OCI-M2 (cell line): Measurements from ENCODE around the gene FCHSD2.
"Not testable (repeated sequence)": the region's sequence is repeated elsewhere in the genome, so short reads cannot be mapped to it uniquely, and the experiment has no call there.

Experiments used
- DNase-seq: peaks from one replicate; lab custom pipeline; 2025; ENCODE audit not compliant: unreplicated experiment; lab: John Stamatoyannopoulos, UW

FCHSD2 gene

GRCh38 chr11:72940417-72940816 is 201.7 kb downstream of the FCHSD2 start:
- no peak for DNase-seq

- DNase-seq = no peak
Measured at GRCh38 chr11:72939031-72939430, 203.1 kb downstream of the FCHSD2 start.

DNA sequence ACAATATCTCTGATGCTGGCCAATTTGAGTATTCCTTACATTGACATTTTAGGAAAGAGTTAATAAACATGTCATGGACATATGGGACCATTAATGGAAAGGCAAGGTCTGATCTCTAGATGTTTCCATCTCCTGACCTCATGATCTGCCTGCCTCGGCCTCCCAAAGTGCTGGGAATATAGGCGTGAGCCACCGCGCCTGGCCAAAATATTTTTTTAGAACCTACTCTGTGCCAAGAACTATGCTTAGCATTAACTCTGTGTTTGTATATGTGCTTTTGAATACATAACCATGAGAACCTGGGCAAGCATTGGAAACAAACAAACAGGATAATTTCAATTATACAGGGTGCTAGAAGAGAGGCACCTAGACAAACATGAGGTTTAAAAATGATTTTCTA is 204.7 kb downstream of the FCHSD2 start:
- DNase-seq = no peak

DNA sequence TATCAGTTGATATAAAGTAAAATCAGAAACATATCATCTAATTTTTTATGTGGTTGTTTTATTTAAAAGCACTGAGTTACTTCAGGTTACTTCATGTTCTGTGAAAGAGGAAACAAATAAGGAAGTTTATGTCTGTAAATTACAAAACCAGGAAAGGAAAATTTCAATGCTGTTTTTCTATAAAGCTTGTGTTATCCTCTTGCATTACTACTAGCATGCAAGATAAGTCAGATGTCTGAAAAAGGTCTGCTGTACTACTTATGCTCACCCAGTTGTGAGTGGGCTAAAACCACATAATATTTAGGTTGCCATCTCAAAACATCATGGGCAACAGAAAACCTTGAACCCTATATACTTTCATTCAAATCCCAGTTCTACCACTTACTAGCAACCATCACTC is 206.4 kb downstream of the FCHSD2 start:
- DNase-seq = no peak

- no peak for DNase-seq
Measured at GRCh38 chr11:72932132-72932570, 210.0 kb downstream of the FCHSD2 start.

DNA sequence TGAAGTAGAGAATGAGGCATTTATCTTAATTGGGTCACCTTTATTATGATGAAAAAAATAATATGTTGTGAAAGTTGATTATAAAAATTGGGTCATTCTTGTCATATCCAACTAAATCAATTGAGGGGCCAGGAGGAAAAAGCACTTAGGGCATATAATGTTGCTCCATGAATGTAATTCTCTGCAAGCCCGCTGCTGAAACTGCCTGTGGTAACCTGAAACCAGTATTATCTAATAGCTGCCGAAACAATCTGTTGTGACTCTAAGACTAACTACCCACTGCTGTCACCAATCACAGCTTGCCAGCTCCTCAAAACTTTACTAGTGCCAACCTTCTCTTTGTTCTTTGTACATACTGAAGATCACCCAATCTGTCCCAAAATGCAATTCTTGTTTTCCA is 212.1 kb downstream of the FCHSD2 start:
- DNase-seq = no peak

DNA sequence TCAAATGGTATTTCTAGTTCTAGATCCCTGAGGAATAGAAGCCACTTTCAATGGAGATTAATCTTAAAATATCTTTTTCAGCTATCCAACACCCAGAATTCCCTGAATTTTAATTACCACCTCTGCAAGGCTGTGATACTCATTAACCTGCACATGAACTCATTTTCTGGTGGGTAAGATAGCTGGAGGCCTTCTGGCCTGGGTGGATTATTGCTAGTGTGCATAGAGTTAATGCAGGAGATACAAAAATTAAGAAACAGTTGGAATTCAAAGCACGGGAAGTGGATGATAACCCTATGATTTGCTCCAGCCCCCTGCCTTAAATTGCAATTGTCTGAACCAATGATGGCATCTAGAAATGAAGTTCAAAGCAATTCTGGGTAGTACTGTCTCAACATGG is 212.9 kb downstream of the FCHSD2 start:
- no peak for DNase-seq

DNA sequence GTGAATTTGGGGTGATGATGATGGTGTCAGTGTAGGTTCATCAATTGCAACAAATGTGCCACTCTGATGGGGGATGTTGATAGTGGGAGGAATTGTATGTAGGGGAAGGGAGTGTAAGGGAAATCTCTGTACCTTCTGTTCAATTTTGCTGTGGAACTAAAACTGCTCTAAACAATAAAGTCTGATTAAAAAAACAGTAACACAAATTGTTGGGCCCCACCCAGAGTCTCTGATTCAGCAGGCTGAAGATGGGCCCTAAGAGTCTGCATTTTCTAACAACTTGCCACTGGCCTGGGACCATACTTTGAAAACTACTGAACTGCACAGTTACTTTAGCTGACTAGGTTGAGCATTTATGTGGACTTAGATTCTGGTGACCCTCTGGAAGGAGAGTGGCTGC is 214.7 kb downstream of the FCHSD2 start:
- no peak for DNase-seq

DNA sequence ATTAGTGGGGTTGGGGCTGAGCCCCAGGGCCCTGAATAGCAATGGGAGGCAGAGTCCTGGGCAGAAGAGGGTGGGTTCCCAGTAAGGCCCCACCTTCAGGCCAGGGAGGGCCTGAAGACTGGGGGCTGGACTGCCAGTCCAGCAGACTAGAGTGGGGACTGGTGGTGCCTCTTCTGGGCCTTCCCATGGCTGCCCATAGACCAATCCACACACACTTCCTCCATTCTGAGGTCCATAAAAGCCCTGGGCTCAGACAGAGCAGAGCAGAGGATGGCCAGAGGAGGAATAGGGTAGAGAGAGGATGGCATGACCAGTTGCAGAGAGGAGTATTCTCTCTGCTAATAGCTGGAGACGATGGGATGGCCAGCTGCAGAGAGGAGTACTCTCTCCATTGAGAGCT is 216.0 kb downstream of the FCHSD2 start:
- DNase-seq = no peak

GRCh38 chr11:72925656-72926055 is 216.5 kb downstream of the FCHSD2 start:
- no peak for DNase-seq

- DNase-seq = no peak
Measured at GRCh38 chr11:72924568-72925190, 217.4 kb downstream of the FCHSD2 start.

DNA sequence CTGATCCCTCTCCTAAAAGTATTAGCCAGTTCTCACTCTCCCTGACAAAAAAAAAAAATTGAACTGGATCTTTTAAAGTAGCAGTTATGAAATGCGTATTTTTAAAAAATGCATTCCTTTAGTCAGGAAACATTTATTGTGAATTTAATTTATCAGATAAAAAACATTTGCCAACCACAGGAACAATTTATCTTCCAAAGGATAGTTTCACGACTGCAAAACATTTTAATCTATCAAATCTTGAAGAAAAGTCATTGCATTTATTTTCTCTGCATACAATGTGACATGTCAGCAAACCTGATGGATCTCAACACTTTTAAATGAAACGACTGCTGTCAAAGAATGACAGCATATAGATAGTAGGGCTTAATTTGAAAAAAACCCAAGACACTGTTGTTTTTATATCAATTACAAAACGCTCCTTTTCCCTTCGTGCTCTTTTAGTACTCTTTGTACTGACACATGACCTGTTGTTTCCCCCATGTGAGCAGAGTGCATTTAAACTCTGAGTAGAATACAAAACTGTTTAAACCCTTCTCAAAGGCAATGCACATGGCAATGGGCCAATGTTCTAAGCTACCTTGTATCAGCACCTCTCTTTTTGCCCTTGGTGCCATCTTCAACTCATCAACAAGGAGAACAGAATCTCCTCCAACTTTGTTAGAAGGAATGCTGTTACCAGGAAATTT is 220.9 kb downstream of the FCHSD2 start:
- no peak for DNase-seq

DNA sequence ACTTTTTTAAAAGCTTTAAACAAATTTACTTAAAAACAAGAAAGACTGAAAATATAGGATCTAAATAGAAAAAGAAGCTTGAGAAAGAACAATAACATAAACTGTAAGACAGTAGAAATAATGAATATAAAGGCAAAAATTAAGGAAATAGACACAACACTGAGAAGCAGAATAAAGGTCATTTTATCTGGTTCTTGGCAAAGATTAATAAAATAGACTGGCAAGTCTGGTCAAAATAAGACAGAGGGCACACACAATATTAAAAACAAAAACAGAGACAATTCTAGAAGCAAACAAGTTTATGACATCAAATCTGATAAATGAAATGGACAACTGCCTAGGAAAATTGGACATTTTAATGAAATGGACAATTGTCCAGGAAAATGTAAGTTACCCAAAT is 222.1 kb downstream of the FCHSD2 start:
- no peak for DNase-seq

DNA sequence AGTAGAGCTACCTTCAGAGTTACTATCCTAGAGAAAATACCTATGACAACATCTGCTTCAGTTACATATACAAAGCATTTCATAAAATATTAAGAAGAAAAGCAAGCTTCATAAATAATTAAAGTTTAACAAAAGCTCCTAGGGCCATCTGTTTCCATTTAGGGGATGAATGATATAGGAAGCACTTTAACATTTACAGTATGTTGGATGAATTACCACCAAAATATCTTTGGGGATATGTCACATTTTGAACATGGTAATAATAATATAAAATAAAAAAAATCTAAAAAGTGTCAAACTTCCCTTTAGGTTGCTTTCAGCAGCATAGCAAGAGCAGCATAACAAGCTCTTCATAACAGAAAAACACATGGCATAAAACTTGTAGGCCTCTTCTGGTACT is 223.3 kb downstream of the FCHSD2 start:
- DNase-seq = no peak

DNA sequence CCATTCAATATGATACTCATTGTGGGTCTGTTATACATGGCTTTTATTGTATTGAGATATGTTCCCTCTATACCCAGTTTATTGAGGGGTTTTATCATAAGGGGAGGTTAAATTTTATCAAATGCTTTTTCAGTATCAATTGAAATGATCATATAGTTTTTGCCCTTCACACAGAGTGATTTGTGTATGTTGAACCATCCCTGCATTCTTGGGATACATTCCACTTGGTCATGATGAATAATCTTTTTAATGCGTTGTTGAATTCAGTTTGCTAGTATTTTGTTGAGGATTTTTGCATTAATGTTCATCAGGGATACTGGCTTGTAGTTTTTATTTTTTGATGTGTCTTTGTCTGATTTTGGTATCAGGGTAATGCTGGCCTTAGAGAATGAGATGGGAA is 229.9 kb downstream of the FCHSD2 start:
- no peak for DNase-seq

DNA sequence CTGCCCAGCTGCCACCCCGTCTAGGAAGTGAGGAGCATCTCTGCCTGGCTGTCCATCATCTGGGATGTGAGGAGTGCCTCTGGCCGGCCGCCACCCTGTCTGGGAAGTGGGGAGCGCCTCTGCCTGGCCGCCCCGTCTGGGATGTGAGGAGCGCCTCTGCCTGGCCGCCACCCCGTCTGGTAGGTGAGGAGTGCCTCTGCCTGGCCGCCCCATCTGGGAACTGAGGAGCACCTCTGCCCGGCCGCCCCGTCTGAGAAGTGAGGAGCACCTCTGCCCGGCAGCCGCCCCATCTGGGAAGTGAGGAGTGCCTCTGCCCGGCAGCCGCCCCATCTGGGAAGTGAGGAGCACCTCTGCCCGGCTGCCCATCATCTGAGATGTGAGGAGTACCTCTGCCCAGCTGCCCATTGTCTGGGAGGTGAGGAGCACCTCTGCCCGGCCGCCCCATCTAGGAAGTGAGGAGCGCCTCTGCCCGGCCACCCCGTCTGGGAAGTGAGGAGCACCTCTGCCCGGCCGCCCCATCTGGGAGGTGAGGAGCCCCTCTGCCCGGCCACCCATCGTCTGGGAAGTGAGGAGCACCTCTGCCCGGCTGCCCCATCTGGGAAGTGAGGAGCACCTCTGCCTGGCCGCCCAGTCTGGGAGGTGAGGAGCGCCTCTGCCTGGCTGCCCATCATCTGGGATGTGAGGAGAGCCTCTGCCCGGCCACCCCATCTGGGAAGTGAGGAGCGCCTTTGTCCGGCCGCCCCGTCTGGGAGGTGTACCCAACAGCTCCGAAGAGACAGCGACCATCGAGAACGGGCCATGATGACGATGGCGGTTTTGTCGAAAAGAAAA is 232.3 kb downstream of the FCHSD2 start:
- not testable (repeated sequence) for DNase-seq

DNA sequence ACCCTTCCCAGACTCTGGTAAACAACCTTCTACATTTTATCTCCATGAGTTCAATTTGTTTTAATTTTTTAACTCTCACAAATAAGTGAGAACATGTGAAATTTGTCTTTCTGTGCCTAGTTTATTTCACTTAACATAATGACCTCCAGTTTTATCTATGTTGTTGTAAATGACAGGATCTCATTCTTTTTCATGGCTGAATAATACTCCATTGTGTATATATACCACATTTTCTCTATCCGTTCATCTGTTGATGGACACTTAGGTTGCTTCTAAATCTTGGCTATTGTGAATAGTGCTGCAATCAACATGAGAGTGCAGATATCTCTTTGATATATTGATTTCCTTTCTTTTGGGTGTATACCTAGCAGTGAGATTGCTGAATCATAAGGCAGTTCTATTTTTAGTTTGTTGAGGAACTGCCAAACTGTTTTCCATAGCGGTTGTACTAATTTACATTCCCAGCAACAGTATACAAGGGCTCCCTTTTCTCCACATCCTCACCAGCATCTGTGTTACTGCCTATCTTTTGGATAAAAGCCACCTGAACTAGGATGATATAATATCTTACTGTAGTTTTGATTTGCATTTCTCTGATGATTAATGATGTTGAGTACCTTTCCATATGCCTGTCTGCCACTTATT is 234.0 kb downstream of the FCHSD2 start:
- DNase-seq = no peak

- DNase-seq = no peak
Measured at GRCh38 chr11:72904016-72904415, 238.1 kb downstream of the FCHSD2 start.

DNA sequence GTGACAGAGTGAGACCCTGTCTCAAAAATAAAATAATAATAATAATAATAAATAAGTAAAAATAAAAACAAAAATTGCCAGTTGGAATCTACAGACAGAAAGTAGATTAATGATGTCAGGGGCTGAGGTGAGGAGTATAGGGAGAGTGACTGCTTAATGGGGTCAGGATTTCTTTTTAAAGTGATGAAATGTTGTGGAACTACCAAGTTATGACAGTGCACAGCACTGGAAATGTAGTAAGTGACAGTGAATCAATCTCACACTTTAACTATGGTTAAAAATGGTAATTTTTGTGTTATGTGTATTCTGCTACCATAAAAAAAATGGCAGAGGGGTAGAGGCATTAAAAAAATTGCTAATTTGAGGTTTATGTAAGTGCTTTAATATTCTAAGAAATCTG is 240.7 kb downstream of the FCHSD2 start:
- no peak for DNase-seq

- no peak for DNase-seq
Measured at GRCh38 chr11:72900013-72900412, 242.1 kb downstream of the FCHSD2 start.

DNA sequence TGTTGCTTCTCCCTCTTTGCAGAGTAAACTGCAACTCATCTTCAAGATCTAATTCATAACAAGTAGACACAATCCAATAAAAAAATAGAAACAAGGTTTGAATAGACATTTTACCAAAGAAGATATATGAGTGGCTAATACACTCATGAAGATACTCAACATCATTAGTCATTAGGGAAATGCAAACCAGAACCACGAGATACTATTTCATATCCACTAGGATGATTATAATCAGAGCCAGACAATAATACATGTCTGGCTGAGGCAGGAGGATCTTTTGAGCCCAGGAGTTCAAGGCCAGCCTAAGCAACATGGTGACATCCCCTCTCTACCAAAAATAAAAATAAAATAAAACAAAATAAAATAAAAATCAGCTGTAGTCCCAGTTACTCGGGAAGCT is 242.9 kb downstream of the FCHSD2 start:
- DNase-seq = no peak

- no peak for DNase-seq
Measured at GRCh38 chr11:72897506-72897905, 244.6 kb downstream of the FCHSD2 start.
